B cell (primary cell): ENCODE data around the gene MYCBP2.

Source experiments
- CTCF ChIP-seq: fragments of 200-600 bp; IDR thresholded peaks from one replicate; pipeline ENCODE4 v1.8.0; 2022; ENCODE audit warnings: antibody characterized with exemption, mild to moderate bottlenecking
- EZH2 ChIP-seq: IDR thresholded peaks from 2 replicates; pipeline ENCODE4 v1.6.1; 2012; ENCODE audit warnings: borderline replicate concordance, low read depth, mild to moderate bottlenecking, moderate library complexity, low read length; ENCODE audit not compliant: insufficient read depth, poor library complexity, severe bottlenecking

GRCh38 chr13:77267362-77267761 is 59.5 kb downstream of the MYCBP2 start:
- TF ChIP-seq CTCF: no peak
- no peak for TF ChIP-seq EZH2
